Left lobe of liver (tissue), 2 donors: Measurements from ENCODE around the gene JAKMIP3. TPM values are rescaled to one million over a fixed set of nuclear protein-coding genes. Genes with fewer than 3 reads are reported as not detected.

Experiments used
- ATAC-seq: fragments of 200-7000 bp; cut with Tn5 transposase; one replicate; pipeline ENCODE4 v1.9.1; 2020; ENCODE audit warnings: mild to moderate bottlenecking, moderate library complexity
- DNase-seq: peaks from one replicate; pipeline ENCODE4 v3.0.0-alpha.2; 2020; ENCODE audit warnings: low spot score
- total RNA-seq: library from RNA; stranded (reverse); gene quantifications from one replicate; pipeline ENCODE4 v1.2.1, GENCODE V29; 2021
- donor health status: DM: no; HTN: no; CAD: no; lungs with moderate emphysema.
- donor health status: DM: no; HTN: yes; CAD: no.

Gene JAKMIP3
- total RNA-seq, 1 donor from 2014 or later, result 0.28 TPM

GRCh38 chr10:132097609-132098377 lies 32.0 kb downstream of the JAKMIP3 start:
- DNase-seq (no peak), ATAC-seq (no peak)

GRCh38 chr10:132098539-132099388 lies 33.0 kb downstream of the JAKMIP3 start:
- DNase-seq (peak; percentile 35), ATAC-seq (no peak)

GRCh38 chr10:132099389-132100090 lies 33.8 kb downstream of the JAKMIP3 start:
- DNase-seq, result peak; percentile 32
- no peak for ATAC-seq

- no peak for DNase-seq
- ATAC-seq, result no peak
These were observed 34.3 kb downstream of the JAKMIP3 start for GRCh38 chr10:132100091-132100481.

- no peak for ATAC-seq
- DNase-seq, result no peak
These were observed 35.0 kb downstream of the JAKMIP3 start for GRCh38 chr10:132100556-132101349.

- DNase-seq (no peak), ATAC-seq (no peak)
These were observed 35.8 kb downstream of the JAKMIP3 start for GRCh38 chr10:132101529-132101928.

GRCh38 chr10:132102071-132102716 lies 36.4 kb downstream of the JAKMIP3 start:
- no peak for ATAC-seq

GRCh38 chr10:132102717-132103110 lies 37.0 kb downstream of the JAKMIP3 start:
- DNase-seq, result no peak
- no peak for ATAC-seq

More at GRCh38 chr10:132102071-132102716, 36.4 kb downstream of the JAKMIP3 start:
- DNase-seq, result no peak

- no peak for DNase-seq
- ATAC-seq, result no peak
These were observed 37.6 kb downstream of the JAKMIP3 start for GRCh38 chr10:132103116-132103910.

GRCh38 chr10:132104062-132104461 lies 38.3 kb downstream of the JAKMIP3 start:
- DNase-seq (no peak), ATAC-seq (no peak)

GRCh38 chr10:132104471-132105301 lies 38.9 kb downstream of the JAKMIP3 start:
- DNase-seq (no peak), ATAC-seq (no peak)

- no peak for ATAC-seq
- DNase-seq, result no peak
These were observed 39.7 kb downstream of the JAKMIP3 start for GRCh38 chr10:132105302-132105995.

- no peak for DNase-seq
- ATAC-seq, result no peak
These were observed 40.7 kb downstream of the JAKMIP3 start for GRCh38 chr10:132106431-132106830.

GRCh38 chr10:132107186-132107948 lies 41.6 kb downstream of the JAKMIP3 start:
- DNase-seq, result peak; percentile 28
- no peak for ATAC-seq

- DNase-seq, result peak; percentile 30
These were observed 42.5 kb downstream of the JAKMIP3 start for GRCh38 chr10:132107949-132108877.

More at GRCh38 chr10:132107949-132108877, 42.5 kb downstream of the JAKMIP3 start:
- no peak for ATAC-seq
